ENCODE data around the gene CPNE4.

The CPNE4 gene

GRCh38 chr3:131847966-131848510 lies 186.8 kb downstream of the CPNE4 start:
- Histone ChIP-seq H3K4me2 (ENCODE audit: low read depth, low read length, poor library complexity, severe bottlenecking) (peak overlapping the region; percentile 42), H4K20me1 (ENCODE audit: insufficient read depth, low read length, poor library complexity, severe bottlenecking) (no peaks in the 10 kb centered on the region), H3K79me2 (ENCODE audit: insufficient read depth, low read length) (no peaks in the 10 kb centered on the region), H3K4me1 (ENCODE audit: insufficient read depth, low read length, poor library complexity, severe bottlenecking) (peaks cover 21% of the 10 kb centered on the region), H3K4me3 (ENCODE audit: low read length, poor library complexity, severe bottlenecking) (peak overlapping the region; percentile 30), H3K9me2 (replicated peaks; ENCODE audit: low read depth, low read length) (no peaks in the 10 kb centered on the region), H3F3A (ENCODE audit: low read depth) (no peaks in the 10 kb centered on the region), H3K36me3 (ENCODE audit: insufficient read depth, low read length) (no peaks in the 10 kb centered on the region), H3K27me3 (ENCODE audit: insufficient read depth, low read length, poor library complexity, severe bottlenecking) (no peaks in the 10 kb centered on the region), H2AFZ (ENCODE audit: low read length) (no peak overlapping the region), H3K9me3 (ENCODE audit: insufficient read depth, low read depth, low read length) (no peaks in the 10 kb centered on the region), H3K9ac (ENCODE audit: low read depth, low read length, poor library complexity, severe bottlenecking) (no peak overlapping the region)
- TF ChIP-seq CTCF (conservative IDR thresholded peaks at IDR 0.05; ENCODE audit: low read length) (no peak), EZH2phosphoT487 (IDR thresholded peaks at IDR 0.05; ENCODE audit: borderline replicate concordance) (no peak)

GRCh38 chr3:131846296-131846924 lies 188.4 kb downstream of the CPNE4 start:
- H3K79me2 ChIP-seq (ENCODE audit: insufficient read depth, low read length) = no peaks in the 10 kb centered on the region
- H3K9me2 ChIP-seq (replicated peaks; ENCODE audit: low read depth, low read length) = no peaks in the 10 kb centered on the region
- H3K4me1 ChIP-seq (ENCODE audit: insufficient read depth, low read length, poor library complexity, severe bottlenecking) = peaks cover 21% of the 10 kb centered on the region
- H3K4me3 ChIP-seq (ENCODE audit: low read length, poor library complexity, severe bottlenecking) = no peak overlapping the region
- H3F3A ChIP-seq (ENCODE audit: low read depth) = no peaks in the 10 kb centered on the region
- H3K36me3 ChIP-seq (ENCODE audit: insufficient read depth, low read length) = no peaks in the 10 kb centered on the region
- TF ChIP-seq EZH2phosphoT487 (IDR thresholded peaks at IDR 0.05; ENCODE audit: borderline replicate concordance) = no peak
- TF ChIP-seq CTCF (conservative IDR thresholded peaks at IDR 0.05; ENCODE audit: low read length) = no peak
- no peak overlapping the region for H3K4me2 ChIP-seq (ENCODE audit: low read depth, low read length, poor library complexity, severe bottlenecking)
- H4K20me1 ChIP-seq (ENCODE audit: insufficient read depth, low read length, poor library complexity, severe bottlenecking) = no peaks in the 10 kb centered on the region
- H3K9me3 ChIP-seq (ENCODE audit: insufficient read depth, low read depth, low read length) = no peaks in the 10 kb centered on the region
- no peak overlapping the region for H3K9ac ChIP-seq (ENCODE audit: low read depth, low read length, poor library complexity, severe bottlenecking)
- H3K27me3 ChIP-seq (ENCODE audit: insufficient read depth, low read length, poor library complexity, severe bottlenecking) = no peaks in the 10 kb centered on the region
- H2AFZ ChIP-seq (ENCODE audit: low read length) = no peak overlapping the region

DNA sequence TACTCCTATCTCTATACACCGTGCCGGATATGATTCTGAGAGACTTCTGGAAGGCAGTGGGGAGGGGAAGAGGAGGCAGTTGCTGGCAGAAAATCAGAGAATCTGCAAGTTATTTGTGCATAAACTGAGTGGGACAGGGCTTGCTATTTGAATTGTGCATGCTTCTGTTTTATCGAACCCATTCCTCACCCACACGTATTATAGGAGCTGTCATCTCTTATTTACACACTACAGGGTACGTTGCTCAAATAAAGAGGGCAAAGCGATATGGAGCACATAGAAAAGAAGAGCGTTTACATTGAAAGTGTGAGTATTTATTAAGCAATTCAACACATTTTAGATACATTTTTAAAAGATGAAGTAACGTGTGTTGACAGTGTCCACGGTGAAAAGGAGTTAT lies 191.6 kb downstream of the CPNE4 start:
- Histone ChIP-seq H3K9ac (ENCODE audit: low read depth, low read length, poor library complexity, severe bottlenecking) (no peak overlapping the region), H4K20me1 (ENCODE audit: insufficient read depth, low read length, poor library complexity, severe bottlenecking) (no peaks in the 10 kb centered on the region), H3K9me3 (ENCODE audit: insufficient read depth, low read depth, low read length) (no peaks in the 10 kb centered on the region), H3K9me2 (replicated peaks; ENCODE audit: low read depth, low read length) (no peaks in the 10 kb centered on the region), H2AFZ (ENCODE audit: low read length) (no peak overlapping the region), H3K79me2 (ENCODE audit: insufficient read depth, low read length) (no peaks in the 10 kb centered on the region), H3K36me3 (ENCODE audit: insufficient read depth, low read length) (no peaks in the 10 kb centered on the region), H3F3A (ENCODE audit: low read depth) (no peaks in the 10 kb centered on the region), H3K27me3 (ENCODE audit: insufficient read depth, low read length, poor library complexity, severe bottlenecking) (no peaks in the 10 kb centered on the region), H3K4me1 (ENCODE audit: insufficient read depth, low read length, poor library complexity, severe bottlenecking) (peaks cover 10% of the 10 kb centered on the region), H3K4me2 (ENCODE audit: low read depth, low read length, poor library complexity, severe bottlenecking) (no peak overlapping the region), H3K4me3 (ENCODE audit: low read length, poor library complexity, severe bottlenecking) (no peak overlapping the region)
- TF ChIP-seq CTCF (conservative IDR thresholded peaks at IDR 0.05; ENCODE audit: low read length) (no peak), EZH2phosphoT487 (IDR thresholded peaks at IDR 0.05; ENCODE audit: borderline replicate concordance) (no peak)
